HG03064 (cell line): Measurements from ENCODE around the gene COL4A1.

ENCODE experiments used
- ATAC-seq: cut with Tn5 transposase; IDR thresholded peaks from one replicate; pipeline ENCODE4 v1.9.1; 2021; ENCODE audit warnings: low read depth; ENCODE audit not compliant: unreplicated experiment

COL4A1 gene

DNA sequence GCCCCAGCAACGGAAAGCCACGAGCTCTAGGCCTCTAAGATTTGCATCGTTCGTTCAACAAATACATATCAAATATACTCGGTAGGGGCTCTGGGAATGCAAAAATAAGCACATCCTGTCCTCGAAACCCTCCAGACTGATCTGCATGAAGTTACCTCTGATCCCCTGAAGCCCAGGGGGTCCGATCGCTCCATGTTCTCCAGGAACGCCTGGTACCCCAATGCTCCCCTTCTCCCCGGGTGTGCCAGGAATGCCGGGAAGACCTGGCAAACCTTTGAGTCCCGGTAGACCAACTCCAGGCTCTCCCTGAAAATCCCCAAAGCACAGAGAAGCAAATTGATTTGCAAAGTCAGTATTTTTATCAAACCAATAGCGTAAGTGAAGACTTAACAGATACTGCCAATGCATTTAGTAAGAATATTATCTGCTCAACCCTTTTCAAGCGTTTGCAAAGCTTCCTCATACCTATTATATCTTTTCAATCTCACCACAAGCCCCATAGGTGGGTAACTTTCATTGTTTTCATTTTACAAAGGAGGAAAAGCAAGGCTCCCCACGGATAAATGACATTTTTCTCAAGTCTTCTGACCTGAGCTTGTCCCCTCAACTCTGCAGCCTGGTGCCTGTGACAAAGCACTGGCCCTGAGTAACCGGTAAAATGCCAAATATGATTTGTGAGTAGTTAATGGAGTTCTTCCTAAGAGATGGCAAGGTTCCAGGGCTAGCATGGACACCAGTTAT lies 127.7 kb downstream of the COL4A1 start:
- ATAC-seq = no peak

DNA sequence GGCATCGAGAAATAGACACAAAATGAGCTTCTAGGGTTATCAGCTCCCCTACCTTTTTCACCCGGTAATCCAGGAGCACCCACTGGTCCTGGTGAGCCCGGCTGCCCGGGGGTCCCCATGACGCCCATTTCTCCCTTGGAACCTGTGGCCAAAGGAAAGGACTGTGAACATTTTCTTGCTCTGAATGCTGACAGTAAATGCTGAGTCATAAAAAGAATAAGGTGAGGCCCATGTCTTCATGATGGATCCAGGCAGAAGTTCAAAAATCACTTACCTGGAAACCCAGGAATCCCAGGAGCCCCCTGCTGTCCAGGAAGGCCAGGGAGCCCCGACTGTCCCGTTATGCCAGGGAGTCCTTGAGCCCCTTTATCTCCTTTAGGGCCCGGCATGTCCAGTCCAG lies 129.2 kb downstream of the COL4A1 start:
- ATAC-seq = no peak

DNA sequence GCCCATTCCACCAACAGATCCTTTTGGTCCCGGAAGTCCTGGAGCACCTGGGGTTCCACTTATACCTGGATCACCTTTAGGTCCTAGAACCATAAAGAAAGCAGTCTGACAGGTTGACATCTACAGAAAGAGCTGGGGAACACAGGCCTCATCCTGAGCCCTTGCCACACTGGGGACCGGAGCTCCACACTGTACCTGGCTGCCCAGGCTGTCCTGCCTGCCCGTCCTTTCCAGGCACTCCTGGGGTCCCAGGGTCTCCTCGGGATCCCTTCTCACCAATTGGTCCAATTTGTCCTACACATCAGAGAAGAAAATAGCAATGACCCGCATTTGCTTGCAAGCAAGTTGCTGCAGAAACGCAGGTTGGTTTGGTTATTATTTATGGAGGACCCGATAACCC lies 130.5 kb downstream of the COL4A1 start:
- ATAC-seq = no peak

DNA sequence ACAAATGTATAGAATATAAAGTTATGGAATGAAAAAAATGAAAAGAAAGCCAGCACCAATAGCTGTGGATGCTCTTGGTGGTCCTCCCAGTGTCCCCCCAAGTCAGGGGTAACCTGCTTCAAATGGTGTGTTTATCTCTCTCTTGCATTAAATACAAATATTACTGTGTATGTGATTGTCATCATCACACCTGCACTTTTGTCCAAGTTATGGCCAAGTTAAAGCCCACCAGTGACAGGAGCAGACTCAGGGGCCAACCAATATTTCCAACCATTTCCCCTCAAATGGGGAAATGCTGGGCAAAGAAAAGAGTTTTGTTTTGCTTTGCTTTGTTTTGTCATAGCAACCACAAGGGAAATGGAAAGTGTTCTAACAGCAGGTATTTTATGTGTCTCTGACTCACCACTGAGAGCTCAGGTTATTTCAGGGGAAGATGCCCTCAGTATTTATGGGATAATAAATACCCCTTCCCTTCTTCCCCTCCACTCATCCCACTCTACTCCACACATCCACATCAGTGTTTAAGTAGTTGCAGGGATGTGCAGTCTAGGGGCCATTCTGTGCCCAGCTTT lies 133.6 kb downstream of the COL4A1 start:
- no peak for ATAC-seq

DNA sequence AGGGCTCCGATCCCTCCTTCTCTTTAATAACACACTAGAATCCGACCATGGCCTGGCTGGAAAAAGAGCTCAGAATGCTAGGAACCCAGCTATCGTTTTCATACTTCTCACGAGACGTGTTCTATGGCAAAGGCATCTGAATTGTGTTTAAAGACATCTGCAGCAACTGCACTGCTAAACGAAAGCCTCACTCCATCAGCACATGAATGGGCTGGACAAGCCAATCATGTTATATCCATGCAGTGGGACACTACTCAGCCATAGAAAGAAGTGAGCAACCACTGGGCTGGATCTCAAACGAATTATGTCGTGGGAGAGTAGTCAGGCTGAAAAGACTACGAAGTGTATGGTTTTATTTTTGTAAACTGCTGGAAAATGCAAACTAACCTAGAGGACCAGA lies 136.1 kb downstream of the COL4A1 start:
- ATAC-seq = no peak

DNA sequence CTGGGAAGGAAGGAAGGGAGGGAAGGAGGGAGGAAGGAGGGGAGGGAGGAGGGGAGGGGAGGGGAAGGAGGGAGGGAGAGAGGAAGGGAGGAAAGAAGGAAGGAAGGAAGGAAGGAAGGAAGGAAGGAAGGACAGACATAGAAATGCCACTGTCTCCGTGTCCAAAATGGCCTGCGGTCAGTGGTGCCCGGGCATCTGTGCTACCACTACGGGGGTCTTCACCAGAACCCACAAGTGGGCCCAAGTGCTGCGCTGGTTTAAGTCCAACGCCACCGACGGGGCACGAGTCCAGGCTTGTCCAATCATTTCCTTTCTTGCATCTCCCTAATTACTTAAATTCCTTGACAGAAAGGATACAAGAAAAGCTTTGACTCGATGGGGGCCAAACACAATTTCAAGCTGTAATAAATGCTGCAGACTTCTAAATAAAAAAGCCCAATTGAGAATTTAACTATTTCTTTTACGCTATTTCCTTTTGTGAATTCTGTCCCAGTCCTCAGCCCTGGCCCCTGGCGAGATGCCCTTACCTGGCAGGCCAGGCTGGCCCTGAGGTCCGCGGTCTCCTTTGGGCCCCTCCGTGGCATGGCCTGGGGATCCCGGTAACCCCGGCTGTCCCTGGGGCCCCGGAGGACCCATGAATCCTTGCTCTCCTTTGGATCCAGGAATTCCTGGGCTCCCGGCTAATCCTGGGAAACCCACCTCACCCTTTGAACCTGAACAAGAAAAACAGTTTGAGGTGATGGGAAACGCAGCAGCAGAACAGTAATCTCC lies 136.8 kb downstream of the COL4A1 start:
- ATAC-seq = no peak

- ATAC-seq = no peak
Observed at GRCh38 chr13:110168999-110169933, 137.7 kb downstream of the COL4A1 start.

DNA sequence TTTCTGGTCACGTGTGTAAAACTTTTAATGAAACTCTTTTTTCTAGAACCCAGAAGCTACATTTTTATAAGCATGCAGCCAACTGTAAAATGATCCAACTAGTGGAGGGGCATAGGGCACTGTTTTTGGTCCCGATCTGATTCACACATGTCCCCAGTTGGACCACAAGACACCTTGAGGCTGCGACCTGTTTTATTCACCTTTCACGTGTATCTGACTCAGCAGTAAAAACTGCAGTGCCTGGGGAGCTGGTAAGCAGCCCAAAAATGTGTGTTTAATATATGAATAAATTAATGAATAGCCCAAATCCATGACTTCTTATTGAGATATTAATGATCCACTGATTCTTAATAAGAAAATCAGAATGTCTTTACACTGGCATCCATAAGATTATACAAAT lies 140.4 kb downstream of the COL4A1 start:
- no peak for ATAC-seq

DNA sequence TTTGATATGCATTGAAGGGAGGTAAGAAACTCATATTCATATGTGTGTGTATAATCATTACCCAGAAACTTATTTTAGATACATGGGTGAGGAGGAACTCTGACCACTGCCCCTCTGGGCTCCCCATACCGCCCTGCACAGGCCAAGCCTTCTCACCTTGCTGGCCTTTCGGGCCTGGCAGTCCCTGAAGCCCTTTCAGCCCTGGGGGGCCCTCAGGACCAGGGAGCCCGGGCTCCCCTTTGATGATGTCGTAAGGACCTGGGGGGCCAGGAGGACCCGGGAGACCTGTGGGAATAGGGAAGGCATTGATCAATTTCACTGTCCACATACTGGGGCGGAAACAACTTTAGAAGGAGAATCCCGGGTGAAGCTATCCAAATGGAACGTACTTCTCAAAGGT lies 142.3 kb downstream of the COL4A1 start:
- ATAC-seq = no peak

- no peak for ATAC-seq
Observed at GRCh38 chr13:110162866-110163658, 143.9 kb downstream of the COL4A1 start.

- no peak for ATAC-seq
Observed at GRCh38 chr13:110162053-110162452, 144.9 kb downstream of the COL4A1 start.

- ATAC-seq = no peak
Observed at GRCh38 chr13:110161112-110161882, 145.7 kb downstream of the COL4A1 start.

- ATAC-seq = no peak
Observed at GRCh38 chr13:110158226-110158625, 148.7 kb downstream of the COL4A1 start.

GRCh38 chr13:110157718-110158117 lies 149.2 kb downstream of the COL4A1 start:
- no peak for ATAC-seq

DNA sequence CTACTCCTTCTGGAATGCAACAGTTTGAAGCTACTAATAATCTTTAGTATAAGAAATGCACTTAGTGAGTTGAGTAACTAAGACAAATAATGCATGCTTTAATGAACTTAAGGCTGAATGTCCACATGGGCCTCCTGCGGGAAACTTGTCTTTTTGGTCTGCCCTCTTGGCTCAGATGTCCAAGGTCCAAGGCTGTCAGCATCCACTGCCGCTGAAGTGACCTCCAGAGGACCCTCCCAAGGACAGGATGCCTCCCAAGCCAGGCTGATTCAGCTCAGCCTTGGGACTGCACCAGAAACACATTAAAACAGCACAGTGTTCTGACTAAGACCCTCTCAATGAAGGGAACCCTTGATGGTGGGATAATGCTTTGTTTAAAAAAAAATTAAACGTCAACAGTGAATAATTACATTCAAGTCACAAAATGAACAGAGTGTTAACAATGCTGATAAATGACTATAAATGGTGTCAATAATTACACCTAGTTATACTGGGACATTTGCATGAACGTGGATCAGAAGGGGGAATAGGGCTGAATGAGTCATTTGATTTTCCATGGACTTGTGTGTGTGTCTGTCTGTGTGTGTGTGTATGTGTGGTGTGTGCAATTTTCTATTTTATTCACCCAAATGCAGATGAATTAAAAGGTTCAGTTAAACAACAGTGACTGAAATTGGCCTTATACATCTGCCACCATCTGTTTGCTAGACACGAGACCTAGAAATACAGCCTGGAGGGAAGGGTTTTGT lies 150.5 kb downstream of the COL4A1 start:
- no peak for ATAC-seq

- ATAC-seq = no peak
Observed at GRCh38 chr13:110155072-110155471, 151.9 kb downstream of the COL4A1 start.

DNA sequence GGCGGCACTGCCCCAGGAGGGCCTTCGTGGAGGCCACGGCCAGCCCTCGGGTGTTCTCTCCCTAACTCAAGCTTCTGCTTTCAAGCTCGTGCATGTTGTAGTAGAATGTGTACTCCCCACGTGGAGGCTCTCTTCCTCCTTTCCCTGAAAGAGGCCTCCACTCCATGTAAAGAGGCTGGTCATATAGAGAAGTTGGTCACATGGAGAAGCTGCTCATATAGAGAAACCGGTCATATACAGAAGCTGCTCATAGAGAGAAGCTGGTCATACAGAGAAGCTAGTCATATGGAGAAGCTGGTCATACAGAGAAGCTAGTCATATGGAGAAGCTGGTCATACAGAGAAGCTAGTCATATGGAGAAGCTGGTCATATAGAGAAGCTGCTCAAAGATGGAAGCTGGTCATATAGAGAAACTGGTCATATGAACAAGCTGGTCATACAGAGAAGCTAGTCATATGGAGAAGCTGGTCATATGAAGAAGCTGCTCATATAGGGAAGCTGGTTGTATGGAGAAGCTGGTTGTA lies 152.5 kb downstream of the COL4A1 start:
- no peak for ATAC-seq

DNA sequence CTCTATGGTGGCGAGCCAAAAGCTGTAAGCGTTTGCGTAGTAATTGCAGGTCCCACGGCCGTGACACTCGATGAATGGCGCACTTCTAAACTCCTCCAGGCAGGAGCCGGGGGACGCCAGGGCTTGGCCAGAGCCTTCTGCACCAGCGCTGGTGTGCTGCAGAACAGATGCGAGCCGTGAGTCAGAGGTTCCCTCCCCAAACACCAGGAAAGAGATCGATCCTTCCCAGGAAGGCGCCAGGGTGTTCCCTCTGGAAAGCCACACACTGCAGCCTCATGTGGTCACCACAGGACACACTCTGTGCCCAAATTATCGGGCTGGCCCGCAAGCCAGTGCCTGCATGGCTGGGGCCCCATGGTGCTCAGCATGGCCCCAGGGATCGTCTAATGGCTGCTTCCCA lies 154.6 kb downstream of the COL4A1 start:
- no peak for ATAC-seq
